Activated CD4-positive, CD25-positive, alpha-beta regulatory T cell treated with anti-CD3 and anti-CD28 coated beads, Interleukin-2, amount 50 U/mL, for 24 hours (primary cell): ENCODE measurements around the gene EFNA3.

Experiments used
- ATAC-seq, 2 donors: fragments of 150-1000 bp; cut with Tn5 transposase; one replicate each; pipeline ENCODE4 v1.10.0; 2021; ENCODE audit warnings: mild to moderate bottlenecking in 1 of 2, moderate library complexity in 1 of 2

The EFNA3 gene

DNA sequence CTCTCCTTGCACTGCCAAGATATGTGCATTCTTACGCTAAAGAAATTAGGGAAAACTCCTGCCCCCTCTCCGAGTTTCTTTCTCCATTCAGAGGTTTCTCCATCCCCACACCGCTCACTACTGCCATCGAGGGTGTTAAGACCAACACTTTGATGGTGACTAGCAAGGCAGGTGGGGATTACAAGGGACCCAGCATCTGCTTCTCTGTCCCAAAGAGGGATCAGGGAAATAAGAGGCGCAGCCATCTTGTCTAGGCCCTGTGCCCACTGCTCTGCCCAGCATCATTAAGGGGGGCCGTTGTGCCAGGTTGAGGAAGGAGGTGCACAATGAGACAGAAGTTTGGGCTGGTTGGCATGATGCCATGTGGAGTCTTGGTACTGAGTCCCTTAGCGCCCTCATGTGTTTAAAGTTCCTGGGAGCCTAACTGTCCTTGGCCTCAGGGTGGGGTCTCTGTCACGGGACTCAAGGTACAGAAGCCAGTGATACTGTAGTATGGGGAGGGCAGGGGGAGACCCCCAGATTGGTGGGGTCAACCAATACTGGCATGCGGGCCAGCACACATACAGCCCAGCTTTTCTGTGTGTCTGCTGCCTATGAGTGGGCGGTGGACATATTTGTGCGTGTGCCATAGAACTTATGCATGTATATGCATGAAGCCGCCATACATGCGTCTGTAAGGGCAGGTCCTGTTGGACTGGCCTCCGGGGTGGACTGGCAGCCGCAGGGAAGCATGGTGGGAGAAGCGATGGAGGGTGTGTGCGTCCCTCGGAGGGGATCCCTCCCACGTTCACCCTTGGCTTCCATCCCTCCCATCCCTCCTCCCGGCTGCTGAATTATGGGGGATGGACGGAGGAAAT, 5.5 kb downstream of the EFNA3 start:
- ATAC-seq, result no peak

DNA sequence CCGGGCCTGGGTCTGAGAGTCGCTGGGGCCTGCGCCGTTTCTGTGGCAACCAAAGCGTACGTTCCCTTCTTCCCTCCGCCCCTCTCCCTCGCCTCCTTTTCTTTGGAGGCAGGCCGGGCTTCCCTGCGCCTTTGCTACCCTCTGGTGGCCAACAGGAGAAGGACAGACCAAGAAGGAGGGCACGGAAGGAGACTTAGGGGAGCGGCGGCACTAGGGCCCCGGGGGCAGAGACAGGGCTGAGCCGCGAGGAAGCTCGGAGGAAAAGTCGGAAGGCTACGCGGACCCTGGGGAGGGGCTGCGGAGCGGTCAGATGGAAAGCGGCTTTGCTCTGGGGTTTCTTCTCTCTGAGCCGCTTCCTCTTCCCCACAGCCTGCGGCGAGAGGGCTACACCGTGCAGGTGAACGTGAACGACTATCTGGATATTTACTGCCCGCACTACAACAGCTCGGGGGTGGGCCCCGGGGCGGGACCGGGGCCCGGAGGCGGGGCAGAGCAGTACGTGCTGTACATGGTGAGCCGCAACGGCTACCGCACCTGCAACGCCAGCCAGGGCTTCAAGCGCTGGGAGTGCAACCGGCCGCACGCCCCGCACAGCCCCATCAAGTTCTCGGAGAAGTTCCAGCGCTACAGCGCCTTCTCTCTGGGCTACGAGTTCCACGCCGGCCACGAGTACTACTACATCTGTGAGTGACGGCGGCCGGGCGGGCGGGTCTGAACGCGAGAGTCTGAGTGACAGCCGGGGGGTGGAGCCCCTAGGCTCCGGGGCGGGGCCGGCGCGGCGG, 6.3 kb downstream of the EFNA3 start:
- ATAC-seq, result peak; percentile 84 to 86

DNA sequence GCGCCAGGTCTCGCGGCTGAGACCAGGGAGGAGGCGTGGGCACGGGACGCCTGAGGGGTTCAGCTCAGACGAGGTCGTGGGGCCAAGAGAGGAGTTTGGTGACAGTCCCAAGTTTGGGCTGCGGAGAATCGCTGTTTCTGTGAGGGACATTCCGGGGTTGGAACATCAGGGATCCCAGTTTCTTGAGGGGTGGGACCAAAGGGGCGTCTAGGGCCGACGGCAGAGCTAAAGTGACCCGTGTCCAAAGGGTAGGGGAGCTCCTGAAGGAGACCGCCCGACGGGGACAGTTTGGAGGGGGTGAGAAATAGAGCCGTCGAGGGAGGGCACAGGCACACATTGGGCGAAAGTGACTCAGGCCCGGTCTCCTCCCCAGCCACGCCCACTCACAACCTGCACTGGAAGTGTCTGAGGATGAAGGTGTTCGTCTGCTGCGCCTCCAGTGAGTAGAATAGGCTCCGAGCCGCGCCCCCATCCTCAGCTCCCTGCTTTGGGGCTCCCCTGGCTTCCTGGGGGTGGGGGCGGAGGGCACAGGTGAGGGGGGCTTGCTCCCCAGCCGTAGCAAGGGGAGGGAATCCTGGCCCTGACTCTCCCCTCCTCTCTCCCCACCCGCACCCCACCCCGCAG, 7.0 kb downstream of the EFNA3 start:
- peak; percentile 42 to 49 for ATAC-seq

DNA sequence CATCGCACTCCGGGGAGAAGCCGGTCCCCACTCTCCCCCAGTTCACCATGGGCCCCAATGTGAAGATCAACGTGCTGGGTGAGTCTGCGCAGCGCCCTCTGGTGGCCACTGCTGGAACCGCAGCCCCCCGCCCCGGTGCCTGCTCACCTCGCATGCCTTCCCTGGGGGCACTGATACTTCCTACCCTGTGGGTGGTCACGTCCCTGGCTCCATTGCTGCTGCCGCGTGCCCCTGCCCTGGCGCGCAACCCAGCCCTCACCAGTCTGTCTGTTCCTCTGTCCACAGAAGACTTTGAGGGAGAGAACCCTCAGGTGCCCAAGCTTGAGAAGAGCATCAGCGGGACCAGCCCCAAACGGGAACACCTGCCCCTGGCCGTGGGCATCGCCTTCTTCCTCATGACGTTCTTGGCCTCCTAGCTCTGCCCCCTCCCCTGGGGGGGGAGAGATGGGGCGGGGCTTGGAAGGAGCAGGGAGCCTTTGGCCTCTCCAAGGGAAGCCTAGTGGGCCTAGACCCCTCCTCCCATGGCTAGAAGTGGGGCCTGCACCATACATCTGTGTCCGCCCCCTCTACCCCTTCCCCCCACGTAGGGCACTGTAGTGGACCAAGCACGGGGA, 7.6 kb downstream of the EFNA3 start:
- ATAC-seq, result peak in 1 of 2 donors; percentile 8

DNA sequence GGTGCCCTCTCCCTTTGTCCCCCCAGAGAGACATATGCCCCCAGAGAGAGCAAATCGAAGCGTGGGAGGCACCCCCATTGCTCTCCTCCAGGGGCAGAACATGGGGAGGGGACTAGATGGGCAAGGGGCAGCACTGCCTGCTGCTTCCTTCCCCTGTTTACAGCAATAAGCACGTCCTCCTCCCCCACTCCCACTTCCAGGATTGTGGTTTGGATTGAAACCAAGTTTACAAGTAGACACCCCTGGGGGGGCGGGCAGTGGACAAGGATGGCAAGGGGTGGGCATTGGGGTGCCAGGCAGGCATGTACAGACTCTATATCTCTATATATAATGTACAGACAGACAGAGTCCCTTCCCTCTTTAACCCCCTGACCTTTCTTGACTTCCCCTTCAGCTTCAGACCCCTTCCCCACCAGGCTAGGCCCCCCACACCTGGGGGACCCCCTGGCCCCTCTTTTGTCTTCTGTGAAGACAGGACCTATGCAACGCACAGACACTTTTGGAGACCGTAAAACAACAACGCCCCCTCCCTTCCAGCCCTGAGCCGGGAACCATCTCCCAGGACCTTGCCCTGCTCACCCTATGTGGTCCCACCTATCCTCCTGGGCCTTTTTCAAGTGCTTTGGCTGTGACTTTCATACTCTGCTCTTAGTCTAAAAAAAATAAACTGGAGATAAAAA, 8.4 kb downstream of the EFNA3 start:
- no peak for ATAC-seq

DNA sequence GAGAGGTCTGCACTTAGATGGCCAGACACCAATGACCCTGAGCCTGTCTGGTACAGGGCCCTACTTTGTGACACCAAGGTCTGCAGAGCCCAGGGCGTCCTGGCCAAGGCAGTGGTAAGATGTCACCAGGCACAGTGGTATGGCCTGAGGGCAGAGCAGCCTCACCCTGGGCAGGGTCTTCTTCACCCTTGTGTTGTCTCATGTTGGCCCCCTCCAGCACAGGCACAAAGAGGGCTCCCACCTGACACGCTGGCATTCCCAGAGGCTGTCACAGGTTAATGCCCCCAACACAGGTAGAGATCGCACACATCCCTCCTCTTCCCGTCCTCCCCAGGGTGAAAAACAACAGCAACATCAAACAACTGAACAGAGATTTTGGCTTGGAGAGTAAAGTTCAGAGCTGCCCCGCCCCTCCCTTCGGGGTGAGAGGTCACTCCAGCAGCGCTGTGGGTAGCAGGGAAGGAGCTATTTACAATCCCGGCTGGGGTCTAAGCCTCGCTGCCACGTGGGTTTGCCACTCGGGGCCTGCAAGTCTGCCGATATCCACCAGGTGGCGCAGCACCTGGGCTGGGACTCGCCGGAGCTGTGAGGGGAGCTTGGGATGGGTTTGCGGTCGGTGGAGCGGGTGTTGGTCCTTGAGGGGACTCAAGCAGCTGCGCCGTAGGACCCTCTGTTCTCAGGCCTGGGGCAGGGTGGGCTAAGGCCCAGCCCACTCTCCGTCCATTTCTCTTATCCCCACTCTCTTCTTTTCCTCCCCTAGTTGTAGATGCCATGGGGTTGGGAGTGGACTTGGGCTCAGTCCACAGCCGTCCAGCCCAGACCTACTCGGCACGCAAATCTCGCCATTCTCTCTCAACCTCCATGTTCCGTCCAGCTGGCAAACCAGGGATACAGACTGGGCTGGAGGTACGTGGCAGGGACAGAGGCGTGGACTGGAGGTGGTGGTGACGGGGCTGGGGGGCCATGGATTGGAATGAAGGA, 12.7 kb downstream of the EFNA3 start:
- peak; percentile 68 to 80 for ATAC-seq

DNA sequence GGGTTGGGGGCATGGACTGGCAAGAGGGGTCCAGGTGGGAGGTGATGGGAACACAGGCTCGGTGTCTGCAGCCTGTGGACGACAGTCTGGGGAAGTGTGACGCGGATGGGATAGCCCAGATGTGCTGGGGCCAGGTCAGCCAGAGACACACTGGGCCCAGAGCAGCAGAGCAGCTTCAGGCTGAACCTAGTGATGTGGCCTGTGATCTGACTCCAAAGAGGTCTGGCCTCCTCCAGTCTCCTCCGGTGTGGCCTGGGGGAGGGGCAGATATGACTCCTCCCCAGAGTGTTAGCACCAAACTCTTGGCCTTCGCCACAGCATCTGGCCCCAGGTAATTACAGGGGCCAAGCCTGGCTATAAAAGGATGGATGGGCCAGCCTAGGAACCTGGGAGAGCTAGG, 13.5 kb downstream of the EFNA3 start:
- no peak for ATAC-seq

DNA sequence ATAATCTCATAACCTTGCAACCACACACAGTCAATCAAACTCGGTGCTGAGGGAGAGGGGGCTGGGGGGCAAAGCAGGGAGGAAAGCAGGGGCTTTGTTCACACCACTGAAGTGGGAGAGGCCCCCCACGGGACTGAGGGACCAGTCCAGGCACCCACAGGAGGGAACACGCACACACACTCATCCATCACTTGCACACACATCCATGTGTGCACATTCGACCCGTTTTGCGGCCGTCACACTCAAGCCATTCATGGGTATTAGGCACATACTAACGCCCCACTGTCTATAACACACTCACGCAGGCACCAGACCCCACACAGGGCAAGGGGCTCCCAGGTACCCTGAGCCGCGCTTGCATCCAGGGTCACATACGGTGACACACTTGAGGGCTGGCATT, 14.0 kb downstream of the EFNA3 start:
- ATAC-seq, result no peak

DNA sequence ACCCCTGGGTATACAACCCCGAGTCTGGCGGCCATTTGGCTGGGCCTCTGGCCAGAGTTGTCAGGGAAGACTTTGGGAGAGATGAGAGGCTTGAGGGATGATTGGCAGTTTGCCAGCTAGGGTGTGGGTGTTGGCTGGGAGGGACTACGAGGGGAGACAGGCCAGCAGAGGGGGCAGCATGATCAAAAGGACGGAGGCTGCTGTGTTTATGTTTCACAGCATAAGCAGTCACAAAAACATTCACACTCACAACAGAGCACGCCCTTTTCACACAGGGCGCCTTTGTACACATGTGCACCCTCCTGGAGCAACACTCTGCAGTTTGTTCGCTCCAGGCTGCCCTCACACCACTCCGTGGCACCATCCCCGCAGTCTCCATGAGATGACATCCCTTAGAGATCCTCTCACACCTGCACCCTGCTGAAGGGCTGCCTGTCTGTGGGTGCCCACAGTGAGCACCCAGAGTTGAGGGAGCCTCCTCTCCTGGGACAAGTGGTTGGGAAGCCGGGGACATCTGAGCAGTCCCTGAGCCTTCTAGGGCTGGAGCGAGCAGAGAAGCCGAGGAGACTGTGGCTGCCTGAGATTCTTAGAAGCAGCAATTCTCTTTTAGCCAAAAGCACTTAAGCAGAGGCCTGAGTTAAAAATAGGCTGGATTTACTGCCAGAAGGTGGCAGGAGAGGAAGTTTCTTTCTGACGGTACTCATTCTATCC, 15.4 kb downstream of the EFNA3 start:
- peak in 1 of 2 donors; percentile 19 for ATAC-seq

DNA sequence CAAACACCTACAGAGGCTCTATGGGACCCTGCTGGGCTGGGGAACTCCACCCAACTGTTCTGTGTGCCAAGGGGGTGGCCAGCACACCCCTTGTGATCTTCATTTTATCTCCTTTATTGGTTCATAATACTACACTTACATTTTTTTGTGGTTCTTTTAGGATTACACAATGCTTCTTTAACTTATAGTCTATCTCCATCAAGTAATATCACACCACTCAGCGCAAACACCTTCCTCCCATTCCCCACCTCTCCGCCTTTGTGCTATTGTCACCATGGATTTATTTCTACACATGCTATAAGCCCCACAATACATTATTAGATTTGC, 15.9 kb downstream of the EFNA3 start:
- ATAC-seq, result peak in 1 of 2 donors; percentile 45

DNA sequence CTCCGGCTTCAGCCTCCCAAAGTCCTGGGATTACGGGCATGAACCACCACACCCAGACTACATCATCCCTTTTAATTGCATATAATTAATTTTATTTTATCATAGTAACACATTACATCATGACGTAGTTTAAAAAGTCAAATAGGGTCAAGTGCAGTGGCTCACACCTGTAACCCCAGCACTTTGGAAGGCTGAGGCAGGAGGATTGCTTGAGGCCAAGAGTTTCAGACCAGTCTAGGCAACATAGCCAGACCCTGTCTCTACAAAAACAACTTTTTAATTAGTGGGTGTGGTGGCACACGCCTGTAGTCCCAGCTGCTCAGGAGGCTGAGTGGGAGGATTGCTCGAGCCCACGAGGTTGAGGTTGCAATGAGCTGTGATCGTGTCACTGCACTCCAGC, 20.7 kb downstream of the EFNA3 start:
- no peak for ATAC-seq

DNA sequence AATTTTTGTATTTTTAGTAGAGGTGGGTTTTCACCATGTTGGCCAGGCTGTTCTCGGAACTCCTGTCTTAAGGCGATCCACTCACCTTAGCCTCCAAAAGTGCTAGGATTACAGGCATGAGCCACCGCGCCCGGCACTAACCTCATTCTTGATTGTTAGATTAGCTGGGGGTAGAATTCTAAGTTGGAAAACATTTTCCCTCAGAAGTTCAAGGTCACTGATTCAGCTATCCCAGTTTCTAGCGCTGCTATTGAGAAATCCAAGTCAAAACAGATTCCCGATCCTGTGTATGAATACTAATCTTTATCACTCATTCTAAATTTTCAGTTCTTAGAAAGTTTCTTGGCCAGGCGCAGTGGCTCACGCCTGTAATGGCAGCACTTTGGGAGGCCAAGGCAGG, 24.7 kb downstream of the EFNA3 start:
- ATAC-seq, result no peak

DNA sequence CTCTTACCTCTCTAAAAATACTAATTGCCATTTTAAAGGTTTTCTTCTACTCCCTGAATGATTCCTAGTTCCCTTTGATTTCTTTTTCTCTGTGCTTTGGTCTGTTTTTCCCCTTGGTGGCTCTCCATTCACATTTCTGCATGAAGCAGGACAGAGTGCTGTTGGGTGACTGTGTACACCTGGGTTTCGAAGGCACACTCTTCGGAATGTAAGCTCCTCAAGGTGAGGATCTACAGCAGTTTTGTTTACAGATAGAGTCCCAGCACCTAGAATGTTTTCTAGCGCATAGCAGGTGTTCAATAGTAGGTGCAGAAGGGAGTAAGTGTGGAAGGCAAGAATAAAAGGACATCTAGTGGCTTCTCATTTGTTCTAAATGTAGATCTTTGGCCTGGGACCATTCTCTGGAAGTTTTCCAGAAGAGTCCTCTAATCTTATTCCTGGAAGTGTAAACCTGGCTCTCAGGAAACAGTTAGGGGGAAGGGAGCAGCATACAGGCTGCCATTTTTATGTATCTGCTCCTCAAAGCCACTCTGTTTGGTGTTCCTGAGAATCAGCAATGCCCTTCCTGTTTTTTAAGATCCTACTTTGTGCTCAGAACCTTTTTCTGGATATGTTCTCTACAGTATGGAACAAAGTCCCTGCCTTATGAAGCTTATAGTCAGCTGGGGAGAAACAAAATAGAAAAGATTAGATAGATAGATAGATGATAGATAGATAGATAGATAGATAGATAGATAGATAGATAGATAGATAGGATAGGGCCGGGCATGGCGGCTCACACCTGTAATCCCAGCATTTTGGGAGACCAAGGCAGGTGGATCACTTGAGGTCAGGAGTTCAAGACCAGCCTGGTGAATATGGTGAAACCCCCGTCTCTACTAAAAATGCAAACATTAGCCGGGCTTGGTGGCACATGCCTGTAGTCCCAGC, 26.2 kb downstream of the EFNA3 start:
- no peak for ATAC-seq

DNA sequence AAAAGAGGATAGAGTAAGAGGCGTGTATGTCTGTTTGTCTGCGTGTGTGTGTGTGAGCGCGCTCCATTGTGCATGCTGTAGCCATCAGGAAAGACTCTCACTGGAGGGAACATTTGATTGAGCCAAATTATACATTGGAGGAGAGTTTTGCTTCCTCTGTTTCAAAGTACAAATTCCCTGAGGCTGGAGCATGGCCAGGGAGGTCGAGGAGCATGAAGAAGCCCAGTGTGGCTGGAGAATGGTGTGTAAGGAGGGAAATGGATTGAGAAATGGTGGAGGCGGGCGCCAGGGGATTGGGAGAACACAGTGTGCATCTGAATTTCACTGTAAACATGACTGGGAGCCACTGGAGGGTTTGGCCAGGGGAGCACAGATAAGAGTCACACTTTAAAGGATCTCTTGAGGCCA, 27.0 kb downstream of the EFNA3 start:
- no peak for ATAC-seq

DNA sequence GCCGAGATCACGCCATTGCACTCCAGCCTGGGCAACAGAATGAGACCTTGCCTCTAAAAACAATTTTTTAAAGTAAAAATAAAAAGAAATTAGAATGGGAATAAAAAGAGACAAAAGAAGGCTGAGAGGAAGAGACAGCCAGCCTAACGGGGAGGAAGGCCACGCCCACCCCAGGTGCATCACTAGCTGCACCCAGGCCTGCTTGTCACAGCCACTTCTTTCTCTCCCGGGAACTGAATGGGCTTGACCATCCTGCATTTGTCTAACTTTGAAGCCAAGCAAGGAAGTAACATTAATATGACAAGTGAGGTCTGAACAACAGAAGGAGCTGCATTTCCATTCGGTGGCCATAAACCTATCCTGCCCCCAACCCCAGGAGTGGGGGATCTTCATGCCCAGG, 28.2 kb downstream of the EFNA3 start:
- ATAC-seq, result no peak

DNA sequence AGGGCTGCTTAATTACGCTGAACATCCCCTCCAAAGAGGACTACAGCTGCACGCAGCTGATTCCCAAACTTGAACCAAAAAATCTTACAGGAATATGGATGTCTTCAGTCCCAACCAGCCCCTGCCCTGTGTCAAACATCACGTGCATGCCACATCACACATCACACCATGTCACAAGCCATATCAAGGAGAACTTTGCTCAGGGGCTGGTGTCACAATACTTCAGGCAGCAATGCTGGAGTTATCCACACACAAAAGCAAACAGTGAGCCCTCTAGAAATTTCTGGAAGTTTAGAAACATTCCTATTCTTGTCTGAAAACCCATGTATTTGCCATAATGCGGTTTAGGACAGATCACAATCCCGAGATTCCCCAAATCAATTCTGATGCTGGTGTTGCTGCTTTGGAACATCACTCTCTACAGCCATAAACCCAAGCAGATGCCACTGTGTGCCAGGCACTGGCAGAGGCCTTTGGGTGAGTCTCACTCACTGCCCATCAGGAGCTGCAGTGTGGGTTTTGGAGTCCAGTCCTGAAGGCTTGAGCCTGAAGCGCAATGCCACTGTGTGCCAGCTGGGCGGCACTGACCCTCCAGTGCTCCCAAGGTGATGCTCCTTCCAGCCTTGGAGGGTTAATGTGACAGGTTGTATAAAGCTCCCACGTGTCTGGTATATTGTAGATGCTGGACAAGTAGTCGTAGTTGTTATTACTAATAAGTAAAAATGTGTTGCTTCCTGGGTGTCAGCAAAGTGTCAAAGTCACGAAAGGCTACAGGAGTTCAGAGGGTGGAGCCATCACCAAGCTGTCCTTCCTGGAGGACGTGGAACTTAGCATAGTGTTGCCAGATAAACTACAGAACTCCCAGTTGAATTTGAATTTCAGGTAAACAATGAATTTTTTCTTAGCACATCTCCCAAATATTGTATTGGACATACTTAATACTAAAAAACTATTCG, 28.9 kb downstream of the EFNA3 start:
- no peak for ATAC-seq

DNA sequence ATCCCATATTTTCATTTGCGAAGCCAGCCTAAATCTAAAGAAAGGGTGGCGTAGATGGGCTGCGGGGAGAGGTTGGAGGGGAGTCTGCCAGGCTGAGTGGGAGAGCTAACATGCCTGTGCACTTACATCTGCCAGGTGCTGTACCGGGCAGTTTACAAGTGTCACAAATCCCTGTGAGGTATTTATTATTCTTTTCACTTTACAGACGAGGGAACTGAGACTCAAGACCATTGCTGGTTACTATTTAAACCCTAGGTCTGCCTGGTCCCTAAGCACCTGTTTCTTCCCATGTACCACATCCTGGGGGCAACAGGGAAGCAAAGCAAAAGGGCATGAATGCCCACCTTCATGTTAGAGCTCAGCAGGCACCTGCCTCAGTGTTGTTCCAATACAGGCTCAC, 29.7 kb downstream of the EFNA3 start:
- no peak for ATAC-seq

DNA sequence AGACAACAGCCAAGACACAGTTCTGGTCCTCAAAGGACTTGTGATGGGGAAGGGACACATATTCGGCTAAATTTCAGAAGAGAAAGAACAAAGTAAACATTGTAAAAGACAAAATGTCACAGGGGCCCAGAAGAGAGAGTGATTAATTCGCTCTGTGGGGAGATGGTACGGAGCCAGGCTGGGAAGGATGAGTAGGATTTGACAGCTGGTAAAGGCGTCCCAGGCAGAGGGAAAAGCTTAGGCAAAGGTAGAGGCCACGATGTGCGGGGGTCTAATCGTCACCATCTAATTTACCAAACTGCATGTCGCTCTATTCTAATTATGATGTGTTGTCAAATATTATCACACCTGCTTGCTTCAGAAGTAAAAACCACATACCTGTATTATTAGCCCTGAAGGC, 31.7 kb downstream of the EFNA3 start:
- no peak for ATAC-seq
